HG02970 (cell line): Measurements from ENCODE around the gene JADE1.

Experiments
- ATAC-seq: cut with Tn5 transposase; IDR thresholded peaks from one replicate; pipeline ENCODE4 v1.9.1; 2021; ENCODE audit warnings: mild to moderate bottlenecking, moderate library complexity, moderate number of reproducible peaks; ENCODE audit not compliant: unreplicated experiment, low FRiP score

JADE1 gene

DNA sequence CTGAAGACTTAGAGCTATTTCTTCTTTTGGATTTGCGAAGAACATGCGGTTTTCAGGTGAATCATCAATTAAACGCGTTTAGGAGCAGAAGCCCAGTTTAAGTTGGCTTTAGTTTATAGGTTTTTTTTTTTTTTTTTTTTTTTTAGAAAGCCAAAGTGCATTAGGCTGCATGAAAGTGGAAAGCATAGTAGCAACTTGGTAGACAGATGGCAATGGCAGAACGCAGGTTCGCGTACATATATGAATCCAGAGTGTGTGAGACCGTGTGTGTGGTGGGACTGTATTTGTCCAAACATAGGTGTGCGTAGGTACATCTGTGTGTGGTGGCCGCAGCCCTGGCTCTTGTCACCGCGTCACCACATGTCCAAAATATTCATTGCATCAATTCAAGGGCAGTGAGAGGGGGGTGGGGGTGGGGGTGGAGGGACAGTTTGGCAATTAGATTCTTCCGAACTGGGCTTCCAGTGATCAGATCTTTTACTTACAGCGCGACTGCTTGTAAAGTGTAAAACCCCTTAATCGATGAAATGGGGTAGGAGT is 901 bp downstream of the JADE1 start:
- no peak for ATAC-seq

DNA sequence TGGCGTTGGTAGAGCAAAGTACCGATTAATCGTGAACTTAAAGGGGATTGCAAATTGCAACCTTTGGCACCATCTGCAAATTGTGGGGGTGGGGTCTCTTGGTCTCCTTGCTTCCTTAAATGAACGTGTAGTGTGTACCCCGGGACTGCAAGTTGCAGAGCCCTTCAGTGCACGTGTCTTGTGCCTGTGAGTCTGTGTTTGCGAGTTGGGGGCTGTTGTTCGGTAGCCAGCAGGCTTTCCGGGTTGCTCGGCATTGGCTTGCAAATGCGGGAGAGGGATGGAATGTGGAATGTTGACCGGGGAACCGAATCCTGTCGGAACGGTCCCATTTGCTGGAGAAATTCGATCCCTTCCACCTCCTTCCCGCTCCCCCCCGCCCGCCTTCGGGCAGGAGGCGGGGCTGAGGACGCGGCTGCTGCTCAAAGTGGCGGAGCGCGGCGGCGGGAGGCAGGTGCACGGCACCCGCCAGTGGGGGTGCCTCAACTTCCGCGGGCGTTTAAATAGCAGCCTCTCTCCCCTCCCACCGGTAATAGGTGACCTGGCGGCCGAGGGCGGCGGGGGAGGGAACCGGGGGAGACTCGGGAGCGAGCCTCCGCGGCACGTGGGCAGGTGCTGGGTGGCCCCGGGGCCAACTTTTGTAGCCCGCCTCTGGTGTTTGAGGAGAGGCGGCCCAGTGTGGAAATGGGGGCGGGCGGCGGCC is 1.5 kb downstream of the JADE1 start:
- peak; percentile 47 for ATAC-seq

GRCh38 chr4:128811571-128812441 is 2.3 kb downstream of the JADE1 start:
- ATAC-seq = peak; percentile 54

- ATAC-seq = no peak
Measured at GRCh38 chr4:128812442-128813235, 3.1 kb downstream of the JADE1 start.

DNA sequence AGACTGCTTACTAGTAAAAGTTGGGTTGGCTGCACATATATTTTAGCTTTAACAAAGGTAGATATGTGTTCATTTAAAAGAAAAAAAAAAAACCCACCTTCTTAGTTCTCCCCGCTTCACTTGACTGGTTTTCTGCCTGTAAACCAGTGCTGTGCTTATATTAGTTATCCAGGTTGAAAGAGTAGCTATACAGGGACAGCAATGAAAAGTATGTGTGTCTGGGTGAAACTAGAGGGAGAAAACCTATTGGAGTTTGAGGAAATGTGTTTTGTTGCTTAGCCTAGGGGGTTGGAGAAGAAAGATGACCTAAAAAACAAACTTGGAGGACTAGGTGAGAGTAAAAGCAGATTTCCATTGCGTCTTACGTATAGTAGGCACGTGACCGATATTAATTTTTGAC is 4.5 kb downstream of the JADE1 start:
- no peak for ATAC-seq

GRCh38 chr4:128818442-128818841 is 8.9 kb downstream of the JADE1 start:
- no peak for ATAC-seq

DNA sequence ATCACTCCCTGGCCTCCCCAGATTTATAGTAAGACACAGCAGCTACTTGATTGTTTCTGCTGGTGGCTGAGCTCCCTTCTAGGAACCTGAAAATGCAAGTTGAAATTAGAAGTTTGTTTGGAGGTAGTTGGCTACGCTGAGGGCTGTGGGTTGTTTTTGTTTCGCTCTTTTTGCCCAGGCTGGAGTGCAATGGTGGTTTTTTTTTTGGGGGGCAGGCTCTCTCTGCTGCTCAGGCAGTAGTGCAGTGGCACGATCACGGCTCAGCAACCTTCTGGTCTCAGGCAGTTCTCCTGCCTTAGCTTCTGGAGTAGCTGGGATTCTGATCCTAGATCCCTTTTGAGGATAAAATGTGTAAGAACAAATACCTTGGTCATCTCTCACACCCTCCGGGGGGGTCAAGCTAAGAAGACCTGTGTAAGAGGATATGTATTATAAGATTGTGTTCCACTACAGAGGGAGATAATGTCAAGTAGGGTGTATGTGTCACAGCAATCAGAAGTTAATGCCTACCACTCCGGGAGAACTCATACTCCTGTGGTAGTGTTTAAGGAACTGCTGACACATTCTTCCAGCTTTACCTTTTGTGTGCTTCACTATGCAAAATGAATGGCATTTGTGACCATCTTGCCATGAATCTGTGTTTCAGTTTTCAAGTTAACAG is 9.7 kb downstream of the JADE1 start:
- ATAC-seq = no peak

GRCh38 chr4:128820671-128821070 is 11.2 kb downstream of the JADE1 start:
- ATAC-seq = no peak

GRCh38 chr4:128821151-128821550 is 11.7 kb downstream of the JADE1 start:
- ATAC-seq = no peak

DNA sequence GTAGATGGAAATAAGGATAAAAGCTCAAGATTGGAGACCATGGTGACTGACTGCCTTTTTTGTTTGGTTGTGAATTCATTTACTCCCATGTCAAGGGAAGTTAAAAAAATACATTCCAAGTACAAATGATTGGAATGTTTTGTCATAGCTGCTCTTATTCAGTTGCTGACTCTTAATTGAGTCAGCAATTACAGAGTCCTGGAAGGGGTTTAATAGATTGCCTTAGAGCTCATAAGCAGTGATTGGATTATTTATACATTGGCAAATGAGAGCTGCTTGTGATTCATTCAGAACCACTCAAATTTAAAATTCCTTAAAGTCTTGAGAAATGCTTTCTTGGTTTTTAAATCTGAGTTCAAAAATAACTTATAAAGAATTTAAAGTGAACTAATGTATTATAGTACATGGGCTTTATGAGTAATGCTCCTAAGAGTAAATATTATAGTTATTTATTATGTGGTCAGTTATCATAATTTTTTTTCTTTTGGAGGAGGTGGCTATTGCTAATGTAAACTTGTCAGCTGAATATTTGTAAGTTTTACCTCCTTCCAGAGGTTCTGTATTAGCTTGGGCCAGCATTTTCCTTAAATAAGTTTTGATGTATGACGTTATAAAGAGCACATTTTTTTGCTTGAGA is 13.6 kb downstream of the JADE1 start:
- ATAC-seq = no peak

GRCh38 chr4:128825226-128825625 is 15.7 kb downstream of the JADE1 start:
- no peak for ATAC-seq

DNA sequence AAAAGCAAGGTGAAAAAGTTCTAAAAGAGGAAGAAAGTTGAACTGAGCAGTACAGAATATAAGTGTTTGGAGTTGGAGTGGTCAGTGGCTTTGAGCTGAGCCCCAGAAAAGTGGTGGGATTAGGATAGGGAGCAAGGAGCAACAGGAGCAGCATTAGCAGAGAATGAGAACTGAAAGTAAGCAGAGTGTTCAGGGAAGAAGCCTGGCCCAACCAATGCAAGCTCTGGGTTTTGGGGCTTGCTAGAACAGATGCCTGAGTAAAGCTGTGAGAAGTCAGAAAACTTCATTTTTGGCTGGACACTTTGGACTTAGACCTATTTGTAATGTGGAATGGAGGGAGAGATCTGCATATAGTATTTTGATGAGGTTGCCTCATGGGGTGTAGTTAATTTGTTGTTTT is 17.8 kb downstream of the JADE1 start:
- no peak for ATAC-seq

DNA sequence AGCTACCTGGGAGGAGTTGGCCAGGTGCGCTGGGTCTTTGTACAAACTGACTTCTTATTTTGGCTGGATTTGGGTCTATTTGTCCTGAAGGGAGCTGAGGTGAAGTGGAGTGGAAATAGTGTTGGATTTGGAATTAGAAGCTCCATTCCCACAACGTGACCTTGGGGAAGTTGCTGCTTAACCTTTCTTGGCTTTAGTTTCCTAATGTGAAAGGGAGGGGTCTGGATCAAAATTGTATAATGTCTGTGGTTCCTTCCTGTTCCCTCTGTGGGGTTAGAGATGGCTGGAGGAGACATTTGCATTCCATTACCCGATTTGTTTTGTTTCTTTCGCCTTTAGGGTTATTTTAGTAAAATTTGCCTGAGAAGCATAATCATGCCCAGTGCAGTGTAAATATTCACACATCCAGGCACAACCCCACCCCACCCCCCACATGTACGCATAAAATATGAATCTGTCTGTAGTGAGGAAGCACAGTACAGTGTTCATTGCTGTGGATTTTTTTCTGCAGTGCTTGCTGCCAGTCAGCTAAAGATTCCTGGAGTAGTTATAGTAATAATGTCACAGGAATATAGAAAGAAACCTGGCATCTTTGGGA is 21.5 kb downstream of the JADE1 start:
- ATAC-seq = no peak

DNA sequence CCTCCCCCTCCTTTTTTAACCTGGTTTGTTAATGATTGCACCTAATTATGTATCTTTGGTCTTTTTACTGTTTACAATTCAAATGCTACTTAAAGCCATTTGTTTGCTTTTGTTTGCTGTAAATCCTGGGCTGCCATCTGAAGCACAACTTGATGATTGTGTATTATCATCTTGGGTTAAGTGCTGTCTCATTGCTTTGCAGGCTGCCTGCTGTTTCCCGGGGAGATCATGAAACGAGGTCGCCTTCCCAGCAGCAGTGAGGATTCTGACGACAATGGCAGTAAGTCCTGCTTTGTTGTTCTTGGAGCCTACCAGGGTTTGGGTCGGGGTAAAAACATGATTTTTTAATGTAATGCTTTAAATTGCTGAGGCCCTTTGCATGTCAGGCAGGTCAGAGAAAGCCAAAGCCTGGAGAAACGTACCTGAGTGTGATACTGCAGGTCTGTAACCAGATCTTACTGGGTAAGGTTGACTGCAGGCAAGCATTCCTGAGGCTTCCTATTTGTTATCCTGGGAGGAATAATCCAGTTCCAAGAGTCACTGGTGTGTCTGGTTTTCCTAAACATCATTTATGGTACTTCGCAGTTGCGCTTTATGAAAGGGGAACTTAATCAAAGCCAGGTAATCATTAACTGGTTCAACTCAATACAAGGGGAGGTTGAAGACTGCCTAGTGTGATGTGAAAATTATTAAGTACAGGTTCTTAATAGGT is 22.2 kb downstream of the JADE1 start:
- peak; percentile 54 for ATAC-seq

GRCh38 chr4:128832243-128832625 is 22.7 kb downstream of the JADE1 start:
- peak; percentile 26 for ATAC-seq

- ATAC-seq = no peak
Measured at GRCh38 chr4:128835498-128836222, 26.2 kb downstream of the JADE1 start.

DNA sequence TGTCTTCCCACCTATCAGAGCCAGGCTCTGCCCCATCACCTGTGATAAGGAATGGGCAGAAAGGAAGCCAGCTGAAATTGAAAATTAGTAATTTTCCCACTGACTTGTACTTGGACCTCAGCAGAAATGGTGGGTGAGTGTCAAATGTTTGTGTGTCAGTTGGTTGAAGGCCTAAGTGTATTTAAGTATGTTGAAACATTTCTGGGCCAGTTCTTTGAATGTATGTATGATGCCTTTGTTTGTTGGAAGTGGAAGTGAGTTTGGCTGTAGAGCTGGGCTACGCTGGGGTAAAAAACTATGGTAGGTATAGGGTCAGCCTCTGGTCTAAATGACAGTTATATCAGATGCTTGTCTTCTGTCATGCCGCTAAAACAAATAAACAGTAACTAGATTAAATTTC is 27.7 kb downstream of the JADE1 start:
- no peak for ATAC-seq

GRCh38 chr4:128837679-128838078 is 28.2 kb downstream of the JADE1 start:
- no peak for ATAC-seq
